Nephron (organoid): Measurements from ENCODE around the gene KDM4C.

ENCODE experiments used
- H3K27ac Mint-ChIP-seq, 3 experiments: 2 replicates each; pipeline ENCODE4 v1.8.0; 2020; ENCODE audit warnings: mixed read lengths in 3 of 3, mild to moderate bottlenecking in 2 of 3, moderate library complexity in 1 of 3
- H3K27me3 Mint-ChIP-seq: 2 replicates; pipeline ENCODE4 v1.8.0; 2021; ENCODE audit warnings: low read depth, mild to moderate bottlenecking, moderate library complexity, mixed read lengths
- H3K36me3 Mint-ChIP-seq: 2 replicates; pipeline ENCODE4 v1.8.0; 2020; ENCODE audit warnings: low read depth, mixed read lengths
- H3K4me1 Mint-ChIP-seq: 2 replicates; pipeline ENCODE4 v1.8.0; 2020; ENCODE audit warnings: mixed read lengths
- H3K4me3 Mint-ChIP-seq, 3 experiments: 2 replicates each; pipeline ENCODE4 v1.8.0; 2020; ENCODE audit warnings: mild to moderate bottlenecking in 3 of 3, mixed read lengths in 3 of 3, moderate library complexity in 2 of 3
- H3K9me3 Mint-ChIP-seq: 2 replicates; pipeline ENCODE4 v1.8.0; 2020; ENCODE audit warnings: mixed read lengths
- CTCF ChIP-seq, 3 experiments: fragments of 200-600 bp; sonication (generic); IDR thresholded peaks; one replicate each; pipeline ENCODE4 v1.5.0; 2021; ENCODE audit warnings: antibody characterized with exemption in 3 of 3; ENCODE audit not compliant: unreplicated experiment in 3 of 3

KDM4C gene

DNA sequence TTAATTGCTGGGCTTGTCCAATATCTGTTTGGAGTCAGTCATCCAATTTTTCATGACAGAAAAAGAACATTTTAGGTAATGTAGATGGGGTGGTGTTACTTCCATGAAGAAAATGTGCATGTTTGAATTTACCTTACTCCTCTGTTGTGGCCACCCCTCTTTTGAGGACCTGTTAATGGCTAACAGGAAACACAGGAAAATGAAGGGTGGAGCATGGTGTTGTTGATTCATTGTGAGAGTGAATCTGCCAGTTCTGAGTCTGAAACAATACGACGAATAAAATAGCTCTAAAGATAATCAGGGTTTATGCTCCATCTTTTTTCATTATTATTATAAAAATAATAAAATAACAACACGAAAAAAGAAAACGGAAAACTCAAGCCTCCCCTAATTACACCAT, 335.3 kb downstream of the KDM4C start:
- Mint-ChIP-seq H3K27me3 (no peaks in the 10 kb centered on the region), H3K4me1 (peaks cover 37% of the 10 kb centered on the region), H3K9me3 (no peaks in the 10 kb centered on the region), H3K36me3 (no peaks in the 10 kb centered on the region), H3K4me3 (no peak overlapping the region), H3K27ac (no peak overlapping the region)
- TF ChIP-seq CTCF (IDR thresholded peaks at IDR 0.05; ENCODE audit: unreplicated experiment in 3 of 3), result no peak

GRCh38 chr9:7094052-7094451, 336.3 kb downstream of the KDM4C start:
- H3K9me3 Mint-ChIP-seq, result no peaks in the 10 kb centered on the region
- H3K27me3 Mint-ChIP-seq, result no peaks in the 10 kb centered on the region
- H3K4me1 Mint-ChIP-seq, result peaks cover 40% of the 10 kb centered on the region
- H3K4me3 Mint-ChIP-seq, result no peak overlapping the region
- TF ChIP-seq CTCF (IDR thresholded peaks at IDR 0.05; ENCODE audit: unreplicated experiment in 3 of 3), result peak; percentile 45 to 58 (median 49)
- no peaks in the 10 kb centered on the region for H3K36me3 Mint-ChIP-seq
- H3K27ac Mint-ChIP-seq, result no peak overlapping the region

- no peak overlapping the region for H3K4me3 Mint-ChIP-seq
- H3K36me3 Mint-ChIP-seq, result no peaks in the 10 kb centered on the region
- peak overlapping the region in 1 of 3 experiments; percentile 59 for H3K27ac Mint-ChIP-seq
- H3K27me3 Mint-ChIP-seq, result no peaks in the 10 kb centered on the region
- no peaks in the 10 kb centered on the region for H3K9me3 Mint-ChIP-seq
- TF ChIP-seq CTCF (IDR thresholded peaks at IDR 0.05; ENCODE audit: unreplicated experiment in 3 of 3), result no peak
- H3K4me1 Mint-ChIP-seq, result peaks cover 34% of the 10 kb centered on the region
Measured at GRCh38 chr9:7094576-7094975, 336.8 kb downstream of the KDM4C start.

DNA sequence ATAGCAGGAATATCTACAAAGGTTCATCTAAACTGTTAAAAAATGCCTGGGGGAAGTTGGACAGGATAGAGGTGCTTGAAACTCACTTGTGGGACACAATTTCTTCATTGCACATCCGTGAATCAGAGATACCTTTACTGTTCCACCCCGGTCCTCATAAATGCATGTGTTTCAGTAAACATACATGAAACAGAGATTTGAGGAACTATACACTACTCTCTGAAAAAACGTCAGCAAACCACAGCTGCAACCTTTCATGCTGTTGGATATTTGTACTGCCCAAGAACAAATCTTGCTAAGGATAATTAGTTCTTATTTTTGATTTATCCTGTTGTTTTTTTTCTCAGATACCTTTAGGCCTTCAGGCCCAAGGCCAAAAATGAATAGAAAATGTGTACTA, 337.3 kb downstream of the KDM4C start:
- TF ChIP-seq CTCF (IDR thresholded peaks at IDR 0.05; ENCODE audit: unreplicated experiment in 3 of 3), result no peak

GRCh38 chr9:7097040-7097715, 339.4 kb downstream of the KDM4C start:
- Mint-ChIP-seq H3K36me3 (no peaks in the 10 kb centered on the region), H3K4me3 (peak overlapping the region in 1 of 3 experiments; percentile 1), H3K27me3 (no peaks in the 10 kb centered on the region), H3K4me1 (peaks cover 24% of the 10 kb centered on the region), H3K9me3 (no peaks in the 10 kb centered on the region), H3K27ac (peak overlapping the region; percentile 60 to 78 (median 71))
- TF ChIP-seq CTCF (IDR thresholded peaks at IDR 0.05; ENCODE audit: unreplicated experiment in 3 of 3), result no peak

More for the DNA sequence above, 337.3 kb downstream of the KDM4C start:
- no peak overlapping the region for H3K4me3 Mint-ChIP-seq
- no peaks in the 10 kb centered on the region for H3K9me3 Mint-ChIP-seq
- no peaks in the 10 kb centered on the region for H3K36me3 Mint-ChIP-seq
- H3K27ac Mint-ChIP-seq, result peak overlapping the region in 2 of 3 experiments; percentile 24 to 59
- H3K4me1 Mint-ChIP-seq, result peaks cover 30% of the 10 kb centered on the region
- H3K27me3 Mint-ChIP-seq, result no peaks in the 10 kb centered on the region
